ENCODE data around the gene BPIFA2. TPM values are rescaled to one million over a fixed set of nuclear protein-coding genes. Genes with fewer than 3 reads are reported as not detected.
"Not testable (repeated sequence)": the region's sequence is repeated elsewhere in the genome, so short reads cannot be mapped to it uniquely, and the experiment has no call there.

The BPIFA2 gene
- total RNA-seq, 8 experiments from 2014 or later: not detected

GRCh38 chr20:33165416-33166055 lies 2.4 kb upstream of the BPIFA2 start:
- Histone ChIP-seq H3K4me3 (no peak overlapping the region), H3K27ac (no peak overlapping the region), H3K4me1 (replicated peaks in 1 of 2) (no peaks in the 10 kb centered on the region)
- WGBS, 10 experiments: 0 to 100% (median 57%) methylated on average over 1 to 5 of the region's 8 CpGs; no CpG with 5 or more reads in 3 of the 10 experiments
- no peak for ATAC-seq (replicated peaks in 6 of 8)
- in situ Hi-C loops (cut with MboI; ENCODE audit: low pct_unique_long_range_greater_than_20kb in 2 of 9, low sequenced_read_pairs in 9 of 9, unreplicated experiment in 9 of 9): no loop called here

GRCh38 chr20:33166533-33167113 lies 1.3 kb upstream of the BPIFA2 start:
- in situ Hi-C loops (cut with MboI; ENCODE audit: low pct_unique_long_range_greater_than_20kb in 2 of 9, low sequenced_read_pairs in 9 of 9, unreplicated experiment in 9 of 9): no loop called here
- ATAC-seq (replicated peaks in 6 of 8): no peak
- H3K4me3 ChIP-seq: no peak overlapping the region
- WGBS, 10 experiments: 0 to 100% (median 67%) methylated on average over 1 to 2 of the region's 8 CpGs; no CpG with 5 or more reads in 5 of the 10 experiments
- no peaks in the 10 kb centered on the region for H3K4me1 ChIP-seq (replicated peaks in 1 of 2)
- H3K27ac ChIP-seq: no peak overlapping the region

GRCh38 chr20:33169176-33169794 lies 1.3 kb downstream of the BPIFA2 start:
- WGBS, 10 experiments: 0 to 83% (median 49%) methylated on average over 4 to 7 of the region's 8 CpGs
- H3K4me3 ChIP-seq: no peak overlapping the region
- ATAC-seq (replicated peaks in 6 of 8): no peak
- in situ Hi-C loops (cut with MboI; ENCODE audit: low pct_unique_long_range_greater_than_20kb in 2 of 9, low sequenced_read_pairs in 9 of 9, unreplicated experiment in 9 of 9): no loop called here
- H3K4me1 ChIP-seq (replicated peaks in 1 of 2): no peaks in the 10 kb centered on the region
- no peak overlapping the region for H3K27ac ChIP-seq

- H3K4me1 ChIP-seq (replicated peaks in 1 of 2): no peaks in the 10 kb centered on the region
- WGBS, 10 experiments: 0 to 93% (median 68%) methylated on average over 1 to 7 of the region's 7 CpGs; no CpG with 5 or more reads in 1 of the 10 experiments
- in situ Hi-C loops (cut with MboI; ENCODE audit: low pct_unique_long_range_greater_than_20kb in 2 of 9, low sequenced_read_pairs in 9 of 9, unreplicated experiment in 9 of 9): no loop called here
- no peak overlapping the region for H3K4me3 ChIP-seq
- no peak for ATAC-seq (replicated peaks in 6 of 8)
- no peak overlapping the region for H3K27ac ChIP-seq
Observed at GRCh38 chr20:33172781-33173180, 4.8 kb downstream of the BPIFA2 start.

- no peak overlapping the region for H3K27ac ChIP-seq
- no peak for ATAC-seq (replicated peaks in 6 of 8)
- 38 to 70% (median 53%) methylated on average over 1 to 3 of the region's 3 CpGs; no CpG with 5 or more reads in 6 of the 10 experiments for WGBS, 10 experiments
- in situ Hi-C loops (cut with MboI; ENCODE audit: low pct_unique_long_range_greater_than_20kb in 2 of 9, low sequenced_read_pairs in 9 of 9, unreplicated experiment in 9 of 9): no loop called here
- H3K4me1 ChIP-seq (replicated peaks in 1 of 2): no peaks in the 10 kb centered on the region
- no peak overlapping the region for H3K4me3 ChIP-seq
Observed at GRCh38 chr20:33175123-33175522, 7.2 kb downstream of the BPIFA2 start.

- 0 to 94% (median 33%) methylated on average over 1 to 3 of the region's 3 CpGs; no CpG with 5 or more reads in 1 of the 10 experiments for WGBS, 10 experiments
- peak in 2 of 8 experiments; percentile 41 to 42 for ATAC-seq (replicated peaks in 6 of 8)
- Histone ChIP-seq H3K4me1 (replicated peaks in 1 of 2) (no peaks in the 10 kb centered on the region), H3K27ac (no peak overlapping the region), H3K4me3 (no peak overlapping the region)
- in situ Hi-C loops (cut with MboI; ENCODE audit: low pct_unique_long_range_greater_than_20kb in 2 of 9, low sequenced_read_pairs in 9 of 9, unreplicated experiment in 9 of 9): no loop called here
Observed at GRCh38 chr20:33176101-33176500, 8.1 kb downstream of the BPIFA2 start.

GRCh38 chr20:33177866-33178265 lies 9.9 kb downstream of the BPIFA2 start:
- in situ Hi-C loops (cut with MboI; ENCODE audit: low pct_unique_long_range_greater_than_20kb in 2 of 9, low sequenced_read_pairs in 9 of 9, unreplicated experiment in 9 of 9): no loop called here
- Histone ChIP-seq H3K4me3 (no peak overlapping the region), H3K4me1 (replicated peaks in 1 of 2) (no peaks in the 10 kb centered on the region), H3K27ac (no peak overlapping the region)
- ATAC-seq (replicated peaks in 6 of 8): no peak
- 28 to 73% (median 58%) methylated on average over 2 to 9 of the region's 9 CpGs; no CpG with 5 or more reads in 4 of the 10 experiments for WGBS, 10 experiments

- H3K4me1 ChIP-seq (replicated peaks in 1 of 2): no peaks in the 10 kb centered on the region
- WGBS, 10 experiments: 0 to 100% (median 59%) methylated on average over 1 to 4 of the region's 6 CpGs; no CpG with 5 or more reads in 2 of the 10 experiments
- no peak overlapping the region for H3K4me3 ChIP-seq
- no peak overlapping the region for H3K27ac ChIP-seq
- ATAC-seq (replicated peaks in 6 of 8): peak in 1 of 8 experiments; percentile 47
- in situ Hi-C loops (cut with MboI; ENCODE audit: low pct_unique_long_range_greater_than_20kb in 2 of 9, low sequenced_read_pairs in 9 of 9, unreplicated experiment in 9 of 9): no loop called here
Observed at GRCh38 chr20:33178726-33179125, 10.8 kb downstream of the BPIFA2 start.

- Histone ChIP-seq H3K4me1 (replicated peaks in 1 of 2) (no peaks in the 10 kb centered on the region), H3K27ac (no peak overlapping the region), H3K4me3 (no peak overlapping the region)
- 20 to 100% (median 60%) methylated on average over 1 to 4 of the region's 5 CpGs; no CpG with 5 or more reads in 3 of the 10 experiments for WGBS, 10 experiments
- in situ Hi-C loops (cut with MboI; ENCODE audit: low pct_unique_long_range_greater_than_20kb in 2 of 9, low sequenced_read_pairs in 9 of 9, unreplicated experiment in 9 of 9): no loop called here
- ATAC-seq (replicated peaks in 6 of 8): no peak
Observed at GRCh38 chr20:33180169-33180568, 12.2 kb downstream of the BPIFA2 start.

- in situ Hi-C loops (cut with MboI; ENCODE audit: low pct_unique_long_range_greater_than_20kb in 2 of 9, low sequenced_read_pairs in 9 of 9, unreplicated experiment in 9 of 9): no loop called here
Observed at GRCh38 chr20:33181482-33182093, 13.6 kb downstream of the BPIFA2 start.

GRCh38 chr20:33183312-33183711 lies 15.4 kb downstream of the BPIFA2 start:
- WGBS, 10 experiments: 0 to 80% (median 40%) methylated on average over 1 to 2 of the region's 2 CpGs; no CpG with 5 or more reads in 5 of the 10 experiments

More at GRCh38 chr20:33181482-33182093, 13.6 kb downstream of the BPIFA2 start:
- no peak for ATAC-seq (replicated peaks in 6 of 8)
- H3K4me1 ChIP-seq (replicated peaks in 1 of 2): no peaks in the 10 kb centered on the region
- H3K4me3 ChIP-seq: no peak overlapping the region
- 20% methylated on average over 1 of the region's 1 CpG; no CpG with 5 or more reads in 9 of the 10 experiments for WGBS, 10 experiments
- H3K27ac ChIP-seq: no peak overlapping the region

GRCh38 chr20:33185031-33185590 lies 17.2 kb downstream of the BPIFA2 start:
- H3K27ac ChIP-seq; H3K4me3 ChIP-seq; ATAC-seq (replicated peaks in 6 of 8); H3K4me1 ChIP-seq (replicated peaks in 1 of 2); in situ Hi-C loops (cut with MboI; ENCODE audit: low pct_unique_long_range_greater_than_20kb in 2 of 9, low sequenced_read_pairs in 9 of 9, unreplicated experiment in 9 of 9): not testable (repeated sequence)
- WGBS, 10 experiments: no CpG with 5 or more reads among the region's 40 CpGs

More at GRCh38 chr20:33183312-33183711, 15.4 kb downstream of the BPIFA2 start:
- in situ Hi-C loops (cut with MboI; ENCODE audit: low pct_unique_long_range_greater_than_20kb in 2 of 9, low sequenced_read_pairs in 9 of 9, unreplicated experiment in 9 of 9): no loop called here
- no peak overlapping the region for H3K27ac ChIP-seq
- H3K4me3 ChIP-seq: no peak overlapping the region
- ATAC-seq (replicated peaks in 6 of 8): no peak
- H3K4me1 ChIP-seq (replicated peaks in 1 of 2): no peaks in the 10 kb centered on the region

- Histone ChIP-seq H3K4me3 (no peak overlapping the region), H3K27ac (no peak overlapping the region), H3K4me1 (replicated peaks in 1 of 2) (no peaks in the 10 kb centered on the region)
- in situ Hi-C loops (cut with MboI; ENCODE audit: low pct_unique_long_range_greater_than_20kb in 2 of 9, low sequenced_read_pairs in 9 of 9, unreplicated experiment in 9 of 9): no loop called here
- ATAC-seq (replicated peaks in 6 of 8): no peak
- WGBS, 10 experiments: 0 to 80% (median 52%) methylated on average over 1 to 3 of the region's 4 CpGs; no CpG with 5 or more reads in 4 of the 10 experiments
Observed at GRCh38 chr20:33187491-33187890, 19.5 kb downstream of the BPIFA2 start.
